Lung (tissue), 12 donors: ENCODE data around the gene PLCB4. TPM values are rescaled to one million over a fixed set of nuclear protein-coding genes. Genes with fewer than 3 reads are reported as not detected.

Experiments
- ATAC-seq: fragments of 200-7000 bp; cut with Tn5 transposase; one replicate; pipeline ENCODE4 v1.9.1; 2020; ENCODE audit warnings: moderate number of reproducible peaks; ENCODE audit not compliant: insufficient read depth, low FRiP score
- DNase-seq, 3 donors: peaks; one replicate each; pipeline ENCODE4 v3.0.0-alpha.2; 2013 to 2017
- H3K27ac ChIP-seq, 2 donors: one replicate each; pipeline ENCODE4 v1.5.1; 2013; ENCODE audit warnings: mild to moderate bottlenecking in 2 of 2, moderate library complexity in 2 of 2, control low read depth in 1 of 2, inconsistent platforms in 1 of 2, low read depth in 1 of 2, low read length in 1 of 2
- H3K27me3 ChIP-seq, 3 donors: one replicate each; pipeline ENCODE4 v1.5.1; 2013; ENCODE audit warnings: low read length in 2 of 3; ENCODE audit not compliant: control insufficient read depth in 3 of 3, insufficient read depth in 3 of 3
- H3K36me3 ChIP-seq, 4 donors: one replicate each; pipeline ENCODE4 v1.5.1; 2013; ENCODE audit warnings: low read length in 4 of 4, mild to moderate bottlenecking in 1 of 4, moderate library complexity in 1 of 4; ENCODE audit not compliant: control insufficient read depth in 4 of 4, insufficient read depth in 4 of 4
- H3K4me1 ChIP-seq, 5 donors: one replicate each; pipeline ENCODE4 v1.5.1; 2013; ENCODE audit warnings: low read length in 5 of 5, mild to moderate bottlenecking in 2 of 5, moderate library complexity in 1 of 5; ENCODE audit not compliant: control insufficient read depth in 5 of 5, insufficient read depth in 5 of 5
- H3K4me3 ChIP-seq: one replicate; pipeline ENCODE4 v1.5.1; 2013; ENCODE audit warnings: mild to moderate bottlenecking, control low read depth, moderate library complexity
- H3K9ac ChIP-seq, 2 donors: one replicate each; pipeline ENCODE4 v1.5.1; 2013; ENCODE audit warnings: low read length in 2 of 2, control low read depth in 1 of 2; ENCODE audit not compliant: insufficient read depth in 1 of 2
- H3K9me3 ChIP-seq, 4 donors: one replicate each; pipeline ENCODE4 v1.5.1; 2013; ENCODE audit warnings: low read length in 3 of 4, mild to moderate bottlenecking in 1 of 4, moderate library complexity in 1 of 4; ENCODE audit not compliant: control insufficient read depth in 4 of 4, insufficient read depth in 3 of 4
- WGBS, 2 donors: extraction: QIAGEN DNeasy Blood & Tissue Kit; methylation state at CpG; one replicate each; pipeline ENCODE4 v1.1.7; 2013; 5-methylcytosine and 5-hydroxymethylcytosine counted together
- polyA plus RNA-seq, 2 donors: library from polyadenylated mRNA; stranded (reverse); fragments of 200-250 nt; gene quantifications; one replicate each; pipeline ENCODE4 v1.2.1, GENCODE V29; 2013
- total RNA-seq, 2 donors: library from RNA; depleted of rRNA in 1 of 2; stranded (reverse); fragments of >200 nt in 1 of 2; gene quantifications; one replicate each; pipeline ENCODE4 v1.2.1, GENCODE V29; 2014 to 2021
- TF ChIP-seq, protein P1 (sequence below): IDR thresholded peaks from 2 replicates; pipeline ENCODE4 v1.5.1; 2012; ENCODE audit warnings: mild to moderate bottlenecking; ENCODE audit errors: control extremely low read depth, extremely low read depth
- donor health status: control.
- donor health status: control.
- donor health status: Bipolar disorder and iron deficiency.
- donor health status: healthy.
- donor health status: DM: yes; HTN: yes; CAD: no.

PLCB4 gene
- total and polyA plus RNA-seq, 4 donors = 2.1 to 18.6 (median 5.6) TPM

DNA sequence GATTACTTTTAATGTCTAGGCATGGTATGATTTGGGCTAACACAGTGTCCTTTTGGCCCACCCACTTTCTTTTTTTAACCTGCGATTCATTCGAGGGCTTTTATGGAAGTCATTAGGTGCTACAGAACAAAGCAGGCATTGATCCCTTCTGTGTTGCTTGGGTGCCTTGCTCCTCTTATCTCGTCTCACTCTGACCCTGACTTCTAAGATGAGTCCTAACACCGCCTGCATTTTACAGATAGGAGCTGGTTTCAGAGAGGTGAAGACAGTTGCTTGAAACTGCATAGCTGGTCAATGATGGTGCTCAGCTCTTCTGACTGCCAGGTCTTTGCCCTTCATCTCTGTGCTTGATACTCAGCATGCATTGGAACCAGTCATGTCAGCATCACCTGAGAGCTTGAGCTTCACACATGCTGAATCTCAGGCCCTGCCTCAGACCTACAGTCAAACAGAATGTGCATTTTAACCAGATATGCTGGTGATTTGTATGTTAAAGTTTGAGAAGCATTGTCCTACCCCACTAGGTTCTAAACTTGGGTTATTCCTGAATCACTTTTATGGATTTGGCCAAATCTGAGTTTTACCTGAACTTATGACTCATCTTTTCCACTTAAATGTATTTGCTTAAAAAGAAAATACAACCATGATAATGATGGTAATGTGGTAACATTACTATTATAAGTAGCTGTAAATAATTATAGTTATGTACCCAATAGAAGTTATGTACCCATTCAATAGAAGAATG lies 142.3 kb downstream of the PLCB4 start:
- whole genome bisulfite sequencing, 2 donors = 79 to 82% methylated on average over 4 of the region's 4 CpGs
- Histone ChIP-seq H3K4me3 (no peak overlapping the region), H3K9ac (no peak overlapping the region), H3K27me3 (no peaks in the 10 kb centered on the region), H3K36me3 (no peaks in the 10 kb centered on the region), H3K4me1 (peaks cover 0 to 29% (median 11%) of the 10 kb centered on the region in 5 donors), H3K9me3 (no peaks in the 10 kb centered on the region), H3K27ac (no peak overlapping the region)
- TF ChIP-seq, protein P1, sequence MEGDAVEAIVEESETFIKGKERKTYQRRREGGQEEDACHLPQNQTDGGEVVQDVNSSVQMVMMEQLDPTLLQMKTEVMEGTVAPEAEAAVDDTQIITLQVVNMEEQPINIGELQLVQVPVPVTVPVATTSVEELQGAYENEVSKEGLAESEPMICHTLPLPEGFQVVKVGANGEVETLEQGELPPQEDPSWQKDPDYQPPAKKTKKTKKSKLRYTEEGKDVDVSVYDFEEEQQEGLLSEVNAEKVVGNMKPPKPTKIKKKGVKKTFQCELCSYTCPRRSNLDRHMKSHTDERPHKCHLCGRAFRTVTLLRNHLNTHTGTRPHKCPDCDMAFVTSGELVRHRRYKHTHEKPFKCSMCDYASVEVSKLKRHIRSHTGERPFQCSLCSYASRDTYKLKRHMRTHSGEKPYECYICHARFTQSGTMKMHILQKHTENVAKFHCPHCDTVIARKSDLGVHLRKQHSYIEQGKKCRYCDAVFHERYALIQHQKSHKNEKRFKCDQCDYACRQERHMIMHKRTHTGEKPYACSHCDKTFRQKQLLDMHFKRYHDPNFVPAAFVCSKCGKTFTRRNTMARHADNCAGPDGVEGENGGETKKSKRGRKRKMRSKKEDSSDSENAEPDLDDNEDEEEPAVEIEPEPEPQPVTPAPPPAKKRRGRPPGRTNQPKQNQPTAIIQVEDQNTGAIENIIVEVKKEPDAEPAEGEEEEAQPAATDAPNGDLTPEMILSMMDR = no peak
- no peak for ATAC-seq
- DNase-seq = no peak

DNA sequence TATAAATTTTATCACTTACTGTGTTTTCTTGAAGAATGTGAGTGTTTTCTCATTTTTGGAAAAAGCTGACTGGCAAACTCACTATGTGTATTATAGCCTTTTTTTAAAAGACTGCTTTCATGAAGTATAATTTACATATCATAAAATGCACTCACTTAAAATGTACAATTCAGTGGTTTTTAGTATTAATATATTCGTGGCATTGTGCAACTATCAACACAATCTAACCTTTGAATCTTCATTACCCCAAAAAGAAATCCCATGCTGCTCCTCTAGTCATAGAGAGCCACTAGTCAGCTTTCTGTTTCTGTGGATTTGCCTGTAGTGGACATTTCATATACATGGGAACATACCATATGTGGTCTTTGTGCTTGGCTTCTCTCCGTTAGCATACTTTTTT lies 143.8 kb downstream of the PLCB4 start:
- Histone ChIP-seq H3K27ac (no peak overlapping the region), H3K4me3 (no peak overlapping the region), H3K4me1 (peaks cover 0 to 29% (median 10%) of the 10 kb centered on the region in 5 donors), H3K9me3 (no peaks in the 10 kb centered on the region), H3K36me3 (no peaks in the 10 kb centered on the region), H3K9ac (no peak overlapping the region), H3K27me3 (no peaks in the 10 kb centered on the region)
- DNase-seq (no peak), ATAC-seq (no peak)
- WGBS, 2 donors = 89 to 91% methylated on average over 2 of the region's 2 CpGs
- TF ChIP-seq, protein P1 = no peak

DNA sequence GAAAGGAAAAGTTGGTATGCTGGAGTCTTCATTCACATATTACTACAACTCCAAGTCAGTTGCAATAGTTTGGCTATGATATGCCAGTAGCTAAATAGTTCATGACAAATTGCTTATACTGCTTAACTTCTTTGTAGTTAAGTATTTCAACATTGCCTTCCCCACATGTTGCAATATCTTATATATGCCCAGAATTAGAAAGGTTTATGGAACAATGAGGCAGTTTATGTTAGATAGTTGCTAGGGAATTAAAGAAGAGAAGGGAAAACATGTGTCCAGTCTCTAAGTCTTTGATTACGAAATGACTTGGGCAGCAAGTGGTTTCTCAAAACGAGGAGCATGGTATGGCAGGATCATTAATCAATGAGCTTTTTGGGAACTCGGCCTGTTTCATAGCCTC lies 145.8 kb downstream of the PLCB4 start:
- peak; percentile 38 to 96 (median 95) for DNase-seq
- no peaks in the 10 kb centered on the region for H3K36me3 ChIP-seq
- H3K9ac ChIP-seq = no peak overlapping the region
- 31 to 47% methylated on average over 3 of the region's 3 CpGs for WGBS, 2 donors
- no peak overlapping the region for H3K4me3 ChIP-seq
- H3K27me3 ChIP-seq = no peaks in the 10 kb centered on the region
- H3K27ac ChIP-seq = no peak overlapping the region
- peak; percentile 37 for ATAC-seq
- TF ChIP-seq, protein P1 = no peak
- H3K4me1 ChIP-seq = peaks cover 0 to 29% (median 14%) of the 10 kb centered on the region in 5 donors
- no peaks in the 10 kb centered on the region for H3K9me3 ChIP-seq
